Tibial nerve (tissue), 4 donors: ENCODE results near the gene COX7A2L. TPM values are rescaled to one million over a fixed set of nuclear protein-coding genes. Genes with fewer than 3 reads are reported as not detected.

ENCODE experiments used
- DNase-seq, 2 donors: peaks; one replicate each; pipeline ENCODE4 v3.0.0-alpha.2; 2019; ENCODE audit warnings: low spot score in 2 of 2
- H3K27ac ChIP-seq, 4 donors: fragments of 200-600 bp; sonication (generic) in 3 of 4; one replicate each; pipeline ENCODE4 v1.5.1; 2017 to 2019; ENCODE audit warnings: mild to moderate bottlenecking in 1 of 4
- H3K27me3 ChIP-seq, 2 donors: fragments of 200-600 bp; sonication (generic) in 1 of 2; one replicate each; pipeline versions ENCODE4 v1.5.1 to v1.6.0; 2017 to 2019
- H3K36me3 ChIP-seq, 3 donors: fragments of 200-600 bp; sonication (generic); one replicate each; pipeline ENCODE4 v1.5.1; 2018 to 2019
- H3K4me1 ChIP-seq, 4 donors: fragments of 200-600 bp; sonication (generic) in 3 of 4; one replicate each; pipeline ENCODE4 v1.5.1; 2017 to 2019
- H3K4me3 ChIP-seq, 4 donors: fragments of 200-600 bp; sonication (generic) in 3 of 4; one replicate each; pipeline ENCODE4 v1.5.1; 2017 to 2019; ENCODE audit warnings: mild to moderate bottlenecking in 1 of 4, moderate library complexity in 1 of 4
- H3K9me3 ChIP-seq, 4 donors: fragments of 200-600 bp; sonication (generic) in 3 of 4; one replicate each; pipeline ENCODE4 v1.5.1; 2017 to 2019
- CTCF ChIP-seq, 5 experiments: fragments of 200-600 bp in 3 of 5; fragments of 450-650 bp in 2 of 5; sonication (generic) in 3 of 5; IDR thresholded peaks; one replicate each; pipeline ENCODE4 v1.5.1; 2016 to 2019; ENCODE audit warnings: antibody characterized with exemption in 5 of 5, mild to moderate bottlenecking in 3 of 5, moderate library complexity in 2 of 5
- EP300 ChIP-seq, 2 donors: sonication (generic); formaldehyde crosslinking; IDR thresholded peaks; one replicate each; pipeline ENCODE4 v1.6.1; 2017; ENCODE audit warnings: antibody characterized with exemption in 2 of 2, mild to moderate bottlenecking in 1 of 2
- POLR2A ChIP-seq, 2 donors: fragments of 450-650 bp; IDR thresholded peaks; one replicate each; pipeline ENCODE4 v1.6.1; 2017; ENCODE audit warnings: antibody characterized with exemption in 2 of 2, mild to moderate bottlenecking in 2 of 2, moderate library complexity in 2 of 2
- WGBS, 2 donors: methylation state at CpG; one replicate each; pipeline ENCODE4 v1.1.5; 2018; 5-methylcytosine and 5-hydroxymethylcytosine counted together
- total RNA-seq, 4 donors: library from RNA; depleted of rRNA; stranded (reverse); fragments of >200 nt; gene quantifications; one replicate each; pipeline ENCODE4 v1.1.0, GENCODE V29; 2016

The COX7A2L gene
- total RNA-seq, 4 donors from 2014 or later, result 99.9 to 137 (median 107) TPM

GRCh38 chr2:42371611-42372473 is 10.8 kb upstream of the COX7A2L start:
- Histone ChIP-seq H3K9me3 (no peaks in the 10 kb centered on the region), H3K27ac (peak overlapping the region in 3 of 4 donors; percentile 27 to 65 (median 53)), H3K4me1 (peaks cover 0 to 26% (median 3%) of the 10 kb centered on the region in 4 donors), H3K36me3 (no peaks in the 10 kb centered on the region), H3K27me3 (no peaks in the 10 kb centered on the region), H3K4me3 (no peak overlapping the region)
- WGBS, 2 donors, result 61 to 71% methylated on average over 11 of the region's 11 CpGs
- no peak for TF ChIP-seq POLR2A (IDR thresholded peaks at IDR 0.05)
- no peak for TF ChIP-seq CTCF (IDR thresholded peaks at IDR 0.05)
- no peak for TF ChIP-seq EP300 (IDR thresholded peaks at IDR 0.05)
- no peak for DNase-seq

- no peak overlapping the region for H3K4me3 ChIP-seq
- WGBS, 2 donors, result 71 to 80% methylated on average over 5 of the region's 5 CpGs
- H3K4me1 ChIP-seq, result peaks cover 0 to 28% (median 3%) of the 10 kb centered on the region in 4 donors
- H3K9me3 ChIP-seq, result no peaks in the 10 kb centered on the region
- TF ChIP-seq EP300 (IDR thresholded peaks at IDR 0.05) (no peak), CTCF (IDR thresholded peaks at IDR 0.05) (no peak), POLR2A (IDR thresholded peaks at IDR 0.05) (no peak)
- no peak for DNase-seq
- H3K27ac ChIP-seq, result peak overlapping the region in 1 of 4 donors; percentile 50
- no peaks in the 10 kb centered on the region for H3K36me3 ChIP-seq
- no peaks in the 10 kb centered on the region for H3K27me3 ChIP-seq
Measured at GRCh38 chr2:42369532-42370229, 8.7 kb upstream of the COX7A2L start.

DNA sequence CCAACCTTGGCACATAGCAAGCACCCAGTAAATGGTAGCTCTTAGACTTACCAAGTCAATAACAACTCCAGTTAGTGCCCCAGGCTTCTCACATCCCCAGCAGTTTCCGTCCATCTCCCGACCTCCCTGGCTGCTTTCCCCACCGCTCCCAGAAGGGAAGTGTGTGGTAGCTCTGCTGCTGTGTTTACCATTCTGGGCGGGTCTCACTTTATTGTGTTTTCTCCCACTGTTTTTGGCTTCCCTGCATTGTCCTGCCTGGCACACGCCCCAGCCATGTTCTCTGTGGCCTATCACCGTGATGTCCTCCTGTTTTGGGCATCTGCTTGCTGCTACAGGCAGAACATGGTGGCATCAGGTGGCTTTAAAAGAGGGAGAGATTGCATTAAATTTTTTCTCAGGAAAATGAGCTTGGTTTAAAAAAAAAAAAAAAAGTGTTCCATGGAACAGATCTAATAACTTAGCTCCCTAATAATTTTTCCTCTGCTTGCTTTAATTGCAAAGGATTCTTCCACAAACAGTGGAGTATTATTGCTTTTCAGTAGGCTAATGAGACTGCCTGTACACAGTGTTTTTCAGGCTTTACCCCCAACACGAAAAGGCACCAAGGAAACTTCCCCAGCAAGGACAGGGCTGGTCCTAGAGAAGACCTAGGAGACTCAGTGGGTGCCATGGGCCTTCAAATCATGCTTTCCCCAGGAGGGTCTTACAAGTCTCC is 8.0 kb upstream of the COX7A2L start:
- Histone ChIP-seq H3K4me1 (peaks cover 0 to 28% (median 3%) of the 10 kb centered on the region in 4 donors), H3K36me3 (no peaks in the 10 kb centered on the region), H3K4me3 (no peak overlapping the region), H3K27ac (peak overlapping the region in 2 of 4 donors; percentile 24 to 50), H3K27me3 (no peaks in the 10 kb centered on the region), H3K9me3 (no peaks in the 10 kb centered on the region)
- TF ChIP-seq EP300 (IDR thresholded peaks at IDR 0.05) (no peak), POLR2A (IDR thresholded peaks at IDR 0.05) (no peak), CTCF (IDR thresholded peaks at IDR 0.05) (no peak)
- 51 to 68% methylated on average over 7 of the region's 7 CpGs for WGBS, 2 donors
- no peak for DNase-seq

DNA sequence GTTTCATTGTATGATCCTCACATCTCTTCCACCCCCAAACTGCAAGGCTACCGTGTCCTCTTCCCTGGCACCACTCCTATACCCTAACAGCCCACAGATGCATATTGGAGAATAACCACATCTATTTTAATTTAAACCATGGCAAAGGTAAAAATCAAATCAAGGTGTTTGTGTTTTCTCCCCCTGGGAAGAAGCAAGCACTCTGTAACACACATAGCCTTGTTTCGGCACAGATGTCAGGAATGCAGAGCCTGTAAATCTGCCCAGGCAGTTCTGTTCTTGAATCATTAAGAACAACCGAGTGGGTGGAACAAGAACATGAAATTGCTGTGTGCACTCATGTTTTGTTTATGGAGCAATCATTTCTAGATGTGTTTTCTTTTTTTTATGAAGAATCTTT is 6.8 kb upstream of the COX7A2L start:
- peaks cover 0 to 28% (median 3%) of the 10 kb centered on the region in 4 donors for H3K4me1 ChIP-seq
- peak overlapping the region in 3 of 4 donors; percentile 8 to 55 (median 50) for H3K27ac ChIP-seq
- H3K36me3 ChIP-seq, result no peaks in the 10 kb centered on the region
- TF ChIP-seq EP300 (IDR thresholded peaks at IDR 0.05) (no peak), CTCF (IDR thresholded peaks at IDR 0.05) (no peak), POLR2A (IDR thresholded peaks at IDR 0.05) (no peak)
- no peak for DNase-seq
- H3K9me3 ChIP-seq, result no peaks in the 10 kb centered on the region
- no peaks in the 10 kb centered on the region for H3K27me3 ChIP-seq
- H3K4me3 ChIP-seq, result no peak overlapping the region
- WGBS, 2 donors, result 17 to 20% methylated on average over 3 of the region's 3 CpGs
